Heart left ventricle (tissue), 16 donors: ENCODE measurements around the gene COL27A1. TPM values are rescaled to one million over a fixed set of nuclear protein-coding genes. Genes with fewer than 3 reads are reported as not detected.

Experiments used
- ATAC-seq, 4 donors: fragments of 200-7000 bp; cut with Tn5 transposase; one replicate each; pipeline ENCODE4 v1.9.1; 2020 to 2022; ENCODE audit warnings: moderate library complexity in 4 of 4, mild to moderate bottlenecking in 3 of 4, moderate number of reproducible peaks in 1 of 4
- DNase-seq, 5 donors: peaks; one replicate each; pipeline ENCODE4 v3.0.0-alpha.2; 2020
- H3K27ac ChIP-seq, 12 donors: fragments of 200-600 bp; sonication (generic) in 4 of 12; one replicate each; pipeline versions ENCODE4 v1.5.0 to v1.8.0; 2016 to 2022; ENCODE audit warnings: mild to moderate bottlenecking in 2 of 12
- H3K27me3 ChIP-seq, 9 donors: fragments of 200-600 bp; sonication (generic) in 2 of 9; one replicate each; pipeline versions ENCODE4 v1.5.1 to v1.8.0; 2016 to 2022; ENCODE audit warnings: mild to moderate bottlenecking in 3 of 9
- H3K36me3 ChIP-seq, 9 donors: fragments of 200-600 bp; sonication (generic) in 2 of 9; one replicate each; pipeline versions ENCODE4 v1.5.0 to v1.8.0; 2018 to 2022; ENCODE audit warnings: mild to moderate bottlenecking in 2 of 9
- H3K4me1 ChIP-seq, 12 donors: fragments of 200-600 bp; sonication (generic) in 4 of 12; one replicate each; pipeline versions ENCODE4 v1.5.0 to v1.8.0; 2016 to 2022; ENCODE audit warnings: mild to moderate bottlenecking in 3 of 12
- H3K4me3 ChIP-seq, 12 donors: fragments of 200-600 bp; sonication (generic) in 4 of 12; one replicate each; pipeline versions ENCODE4 v1.5.0 to v1.8.0; 2017 to 2022; ENCODE audit warnings: mild to moderate bottlenecking in 9 of 12, moderate library complexity in 4 of 12
- H3K9me3 ChIP-seq, 12 donors: fragments of 200-600 bp; sonication (generic) in 4 of 12; one replicate each; pipeline versions ENCODE4 v1.5.0 to v1.8.0; 2016 to 2022; ENCODE audit warnings: mild to moderate bottlenecking in 1 of 12
- CTCF ChIP-seq, 12 donors: fragments of 200-600 bp; sonication (generic) in 4 of 12; IDR thresholded peaks; one replicate each; pipeline versions ENCODE4 v1.5.0 to v1.8.0; 2018 to 2022; ENCODE audit warnings: antibody characterized with exemption in 12 of 12, mild to moderate bottlenecking in 5 of 12
- POLR2A ChIP-seq, 2 donors: fragments of 450-650 bp; IDR thresholded peaks; one replicate each; pipeline ENCODE4 v1.6.1; 2017; ENCODE audit warnings: antibody characterized with exemption in 2 of 2, mild to moderate bottlenecking in 2 of 2, moderate library complexity in 2 of 2
- WGBS, 4 donors: extraction: QIAGEN DNeasy Blood & Tissue Kit in 2 of 4; methylation state at CpG; one replicate each; pipeline versions ENCODE4 v1.1.5 to v1.1.7; 2013 to 2018; 5-methylcytosine and 5-hydroxymethylcytosine counted together
- intact Hi-C, 10 donors: fragments of 100-400 bp; cut with DNase I; formaldehyde crosslinking; loops; one replicate each; pipeline versions ENCODE4 v1.11.1 to v1.14.2; 2022
- polyA plus RNA-seq, 2 donors: library from polyadenylated mRNA; stranded (reverse); fragments of 200-250 nt; gene quantifications; one replicate each; pipeline ENCODE4 v1.2.3, GENCODE V29; 2013
- total RNA-seq, 9 donors: library from RNA; depleted of rRNA in 2 of 9; stranded (reverse); fragments of >200 nt in 2 of 9; fragmentation: NEBNext Ultra II Directional in 3 of 9; extraction: Animal tissue kit (Norgen Biotek cat#: 25700) in 3 of 9; gene quantifications; one replicate each; pipeline versions ENCODE4 v1.1.0 to v1.2.4, GENCODE V29; 2016 to 2023
- donor health status: ischemic (EF 13 %, LVEDD 7.1; RV severe dilation, severe dysfunction).
- donor health status: healthy with polysubstance abuse.
- donor health status: DM: no; HTN: yes; CAD: no.
- donor health status: DM: no; HTN: no; CAD: no.
- donor health status: ischemic (EF 25% LVEDD 6.9; RV normal size, moderate dysfunction).
- donor health status: ischemic (EF 25% LVEDD 5.7; RV mildly dilated, moderate dysfunction).
- donor health status: healthy.
- donor health status: DM: yes; HTN: yes; CAD: no.
- donor health status: ischemic (EF 35%, LVEDD 5.7; RV mildly dilated, moderate dysfunction).
- donor health status: nonischemic (EF 11% LVEDD 7.7; RV severe dilation, severe dysfunction).
- donor health status: DM: yes; HTN: yes; CAD: no.
- donor health status: PGD.
- donor health status: ischemic (EF 29% LVEDD 5.4; RV normal size, mild dysfunction).
- donor health status: nonischemic (EF 23%, LVEDD 6.1; RV moderate dilation, normal function).

The COL27A1 gene
- total and polyA plus RNA-seq, 11 donors = 2.3 to 14.2 (median 5.2) TPM

DNA sequence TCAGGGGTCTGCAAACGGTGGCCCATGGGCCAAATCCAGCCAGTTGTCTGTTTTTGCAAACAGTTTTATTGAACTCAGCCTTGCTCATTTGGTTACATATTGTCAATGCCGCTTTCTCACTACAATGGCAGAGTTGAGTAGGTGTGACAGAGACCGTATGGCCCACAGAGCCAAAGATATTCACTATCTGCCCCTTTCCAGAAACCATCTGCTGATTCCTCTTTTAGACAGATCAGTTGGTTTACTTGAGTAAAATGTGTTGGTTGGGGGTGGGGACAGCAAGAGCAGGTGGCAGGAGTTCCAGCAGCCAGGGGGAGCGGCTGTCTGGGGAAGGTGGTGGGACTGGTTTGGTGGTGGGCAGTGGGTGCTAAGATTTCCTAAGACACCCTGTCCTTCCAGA is 54.8 kb downstream of the COL27A1 start:
- Histone ChIP-seq H3K27me3 (no peaks in the 10 kb centered on the region), H3K4me1 (peaks cover 4 to 69% (median 36%) of the 10 kb centered on the region in 12 donors), H3K36me3 (peaks cover 0 to 3% (median 0%) of the 10 kb centered on the region in 9 donors), H3K4me3 (no peak overlapping the region), H3K27ac (no peak overlapping the region), H3K9me3 (no peaks in the 10 kb centered on the region)
- DNase-seq = no peak
- ATAC-seq = no peak
- TF ChIP-seq CTCF (IDR thresholded peaks at IDR 0.05) (no peak), POLR2A (IDR thresholded peaks at IDR 0.05) (no peak)
- 91 to 94% (median 92%) methylated on average over 4 of the region's 4 CpGs for WGBS, 4 donors
- intact Hi-C loops = loop anchor here in 1 of 10 donors (10.0 kb wide), 1 partner anchor 55 kb away; the partner anchor contains the start of gene COL27A1

GRCh38 chr9:114210691-114211276 is 55.4 kb downstream of the COL27A1 start:
- DNase-seq (no peak), ATAC-seq (no peak)
- WGBS, 4 donors = 64 to 80% (median 68%) methylated on average over 5 to 15 of the region's 15 CpGs
- intact Hi-C loops = loop anchor here in 1 of 10 donors (10.0 kb wide), 1 partner anchor 56 kb away; the partner anchor contains the start of gene COL27A1
- H3K27me3 ChIP-seq = no peaks in the 10 kb centered on the region
- H3K27ac ChIP-seq = no peak overlapping the region
- peaks cover 1 to 70% (median 35%) of the 10 kb centered on the region in 12 donors for H3K4me1 ChIP-seq
- no peak overlapping the region for H3K4me3 ChIP-seq
- H3K36me3 ChIP-seq = peaks cover 0 to 3% (median 0%) of the 10 kb centered on the region in 9 donors
- H3K9me3 ChIP-seq = no peaks in the 10 kb centered on the region
- TF ChIP-seq CTCF (IDR thresholded peaks at IDR 0.05) = no peak
- TF ChIP-seq POLR2A (IDR thresholded peaks at IDR 0.05) = no peak

DNA sequence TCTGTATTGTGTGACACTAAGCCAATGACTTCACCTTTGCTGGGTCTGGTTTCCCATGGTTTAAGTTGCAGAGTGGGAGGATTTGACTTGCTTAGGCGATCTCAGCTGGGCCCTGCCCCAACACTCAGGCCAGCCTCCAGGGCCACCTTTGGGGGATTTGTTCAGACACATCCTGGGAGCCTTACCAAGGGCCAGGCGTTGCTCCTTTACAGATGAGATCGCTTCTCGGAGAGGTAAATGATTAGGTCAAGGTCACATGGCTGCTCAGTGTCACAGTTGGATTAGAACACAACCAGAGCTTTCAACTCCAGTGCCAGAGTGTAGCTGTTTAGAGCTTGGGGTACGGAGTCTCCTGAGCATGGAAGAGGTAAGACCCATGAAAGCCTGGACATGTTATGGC is 57.5 kb downstream of the COL27A1 start:
- intact Hi-C loops = loop anchor here in 1 of 10 donors (10.0 kb wide), 1 partner anchor 58 kb away; the partner anchor contains the start of gene COL27A1
- Histone ChIP-seq H3K27ac (no peak overlapping the region), H3K4me1 (peaks cover 0 to 56% (median 22%) of the 10 kb centered on the region in 12 donors), H3K4me3 (no peak overlapping the region), H3K9me3 (no peaks in the 10 kb centered on the region), H3K27me3 (no peaks in the 10 kb centered on the region), H3K36me3 (peaks cover 0 to 3% (median 0%) of the 10 kb centered on the region in 9 donors)
- 72 to 89% (median 79%) methylated on average over 1 to 5 of the region's 5 CpGs for WGBS, 4 donors
- TF ChIP-seq CTCF (IDR thresholded peaks at IDR 0.05) (no peak), POLR2A (IDR thresholded peaks at IDR 0.05) (no peak)
- DNase-seq = no peak
- ATAC-seq = no peak

- WGBS, 4 donors = 93 to 96% (median 94%) methylated on average over 6 of the region's 6 CpGs
- no peaks in the 10 kb centered on the region for H3K9me3 ChIP-seq
- H3K27me3 ChIP-seq = no peaks in the 10 kb centered on the region
- H3K27ac ChIP-seq = no peak overlapping the region
- no peak overlapping the region for H3K4me3 ChIP-seq
- DNase-seq (no peak), ATAC-seq (no peak)
- no peak for TF ChIP-seq POLR2A (IDR thresholded peaks at IDR 0.05)
- no peak for TF ChIP-seq CTCF (IDR thresholded peaks at IDR 0.05)
- H3K4me1 ChIP-seq = peaks cover 0 to 48% (median 20%) of the 10 kb centered on the region in 12 donors
- intact Hi-C loops = loop anchor here in 1 of 10 donors (10.0 kb wide), 1 partner anchor 59 kb away; the partner anchor contains the start of gene COL27A1
- H3K36me3 ChIP-seq = peaks cover 0 to 3% (median 0%) of the 10 kb centered on the region in 9 donors
Measured at GRCh38 chr9:114213566-114213965, 58.2 kb downstream of the COL27A1 start.
